Measurements from ENCODE around the gene ST6GALNAC6.
A peak's percentile ranks its signal among the peaks of the same experiment; 100 is the strongest.

Gene ST6GALNAC6

GRCh38 chr9:127915801-127916719 lies 16.7 kb upstream of the ST6GALNAC6 start:
- H3K4me3 ChIP-seq (replicated peaks; ENCODE audit: low read depth, low read length), result peak overlapping the region; percentile 76
- no peak for TF ChIP-seq CTCF (IDR thresholded peaks at IDR 0.05; ENCODE audit: low read length, missing control alignments)
- DNase-seq (ENCODE audit: low read depth), result no peak

- H3K4me3 ChIP-seq (replicated peaks; ENCODE audit: low read depth, low read length), result no peak overlapping the region
- TF ChIP-seq CTCF (IDR thresholded peaks at IDR 0.05; ENCODE audit: low read length, missing control alignments), result no peak
- DNase-seq (ENCODE audit: low read depth), result no peak
Observed at GRCh38 chr9:127915325-127915752, 15.9 kb upstream of the ST6GALNAC6 start.

- no peak for DNase-seq (ENCODE audit: low read depth)
- no peak for TF ChIP-seq CTCF (IDR thresholded peaks at IDR 0.05; ENCODE audit: low read length, missing control alignments)
- H3K4me3 ChIP-seq (replicated peaks; ENCODE audit: low read depth, low read length), result no peak overlapping the region
Observed at GRCh38 chr9:127913682-127914081, 14.3 kb upstream of the ST6GALNAC6 start.

GRCh38 chr9:127912882-127913281 lies 13.5 kb upstream of the ST6GALNAC6 start:
- H3K4me3 ChIP-seq (replicated peaks; ENCODE audit: low read depth, low read length), result no peak overlapping the region
- no peak for TF ChIP-seq CTCF (IDR thresholded peaks at IDR 0.05; ENCODE audit: low read length, missing control alignments)
- no peak for DNase-seq (ENCODE audit: low read depth)

- TF ChIP-seq CTCF (IDR thresholded peaks at IDR 0.05; ENCODE audit: low read length, missing control alignments), result no peak
- H3K4me3 ChIP-seq (replicated peaks; ENCODE audit: low read depth, low read length), result no peak overlapping the region
- no peak for DNase-seq (ENCODE audit: low read depth)
Observed at GRCh38 chr9:127912296-127912695, 12.9 kb upstream of the ST6GALNAC6 start.

- DNase-seq (ENCODE audit: low read depth), result peak; percentile 34
- TF ChIP-seq CTCF (IDR thresholded peaks at IDR 0.05; ENCODE audit: low read length, missing control alignments), result no peak
- H3K4me3 ChIP-seq (replicated peaks; ENCODE audit: low read depth, low read length), result no peak overlapping the region
Observed at GRCh38 chr9:127910613-127911205, 11.3 kb upstream of the ST6GALNAC6 start.
